ENCODE data around the gene GTPBP10.
A peak's percentile ranks its signal among the peaks of the same experiment; 100 is the strongest.

Gene GTPBP10

GRCh38 chr7:90383861-90384260 is 37.3 kb downstream of the GTPBP10 start:
- Histone ChIP-seq H3K4me3 (ENCODE audit: low read length) (no peak overlapping the region), H3K4me1 (ENCODE audit: control insufficient read depth, insufficient read depth, low read length) (peaks cover 16% of the 10 kb centered on the region), H3K27me3 (replicated peaks; ENCODE audit: control insufficient read depth, insufficient read depth, low read length) (no peaks in the 10 kb centered on the region), H3K9me3 (ENCODE audit: control insufficient read depth, low read length) (peaks cover 6% of the 10 kb centered on the region), H3K36me3 (ENCODE audit: control insufficient read depth, insufficient read depth, low read length, severe bottlenecking) (peaks cover 75% of the 10 kb centered on the region), H3K9ac (ENCODE audit: low read length) (no peak overlapping the region)
- peak; percentile 32 for DNase-seq (ENCODE audit: low read depth)

- Histone ChIP-seq H3K36me3 (ENCODE audit: control insufficient read depth, insufficient read depth, low read length, severe bottlenecking) (peaks cover 69% of the 10 kb centered on the region), H3K4me1 (ENCODE audit: control insufficient read depth, insufficient read depth, low read length) (peaks cover 16% of the 10 kb centered on the region), H3K9ac (ENCODE audit: low read length) (no peak overlapping the region), H3K27me3 (replicated peaks; ENCODE audit: control insufficient read depth, insufficient read depth, low read length) (no peaks in the 10 kb centered on the region), H3K9me3 (ENCODE audit: control insufficient read depth, low read length) (peaks cover 6% of the 10 kb centered on the region), H3K4me3 (ENCODE audit: low read length) (no peak overlapping the region)
- DNase-seq (ENCODE audit: low read depth) = no peak
Observed at GRCh38 chr7:90384433-90384832, 37.9 kb downstream of the GTPBP10 start.

- DNase-seq (ENCODE audit: low read depth) = no peak
- H3K9ac ChIP-seq (ENCODE audit: low read length) = no peak overlapping the region
- H3K36me3 ChIP-seq (ENCODE audit: control insufficient read depth, insufficient read depth, low read length, severe bottlenecking) = peaks cover 39% of the 10 kb centered on the region
- no peak overlapping the region for H3K4me3 ChIP-seq (ENCODE audit: low read length)
- no peaks in the 10 kb centered on the region for H3K9me3 ChIP-seq (ENCODE audit: control insufficient read depth, low read length)
- peaks cover 16% of the 10 kb centered on the region for H3K4me1 ChIP-seq (ENCODE audit: control insufficient read depth, insufficient read depth, low read length)
- H3K27me3 ChIP-seq (replicated peaks; ENCODE audit: control insufficient read depth, insufficient read depth, low read length) = no peaks in the 10 kb centered on the region
Observed at GRCh38 chr7:90387470-90388240, 41.1 kb downstream of the GTPBP10 start.

GRCh38 chr7:90390926-90391325 is 44.4 kb downstream of the GTPBP10 start:
- no peaks in the 10 kb centered on the region for H3K9me3 ChIP-seq (ENCODE audit: control insufficient read depth, low read length)
- peaks cover 6% of the 10 kb centered on the region for H3K36me3 ChIP-seq (ENCODE audit: control insufficient read depth, insufficient read depth, low read length, severe bottlenecking)
- no peak for DNase-seq (ENCODE audit: low read depth)
- H3K4me1 ChIP-seq (ENCODE audit: control insufficient read depth, insufficient read depth, low read length) = peaks cover 6% of the 10 kb centered on the region
- H3K27me3 ChIP-seq (replicated peaks; ENCODE audit: control insufficient read depth, insufficient read depth, low read length) = no peaks in the 10 kb centered on the region
- H3K4me3 ChIP-seq (ENCODE audit: low read length) = no peak overlapping the region
- H3K9ac ChIP-seq (ENCODE audit: low read length) = no peak overlapping the region

GRCh38 chr7:90391488-90391887 is 45.0 kb downstream of the GTPBP10 start:
- DNase-seq (ENCODE audit: low read depth) = no peak
- Histone ChIP-seq H3K4me3 (ENCODE audit: low read length) (no peak overlapping the region), H3K27me3 (replicated peaks; ENCODE audit: control insufficient read depth, insufficient read depth, low read length) (no peaks in the 10 kb centered on the region), H3K9ac (ENCODE audit: low read length) (no peak overlapping the region), H3K9me3 (ENCODE audit: control insufficient read depth, low read length) (no peaks in the 10 kb centered on the region), H3K36me3 (ENCODE audit: control insufficient read depth, insufficient read depth, low read length, severe bottlenecking) (peaks cover under 1% of the 10 kb centered on the region), H3K4me1 (ENCODE audit: control insufficient read depth, insufficient read depth, low read length) (peaks cover 6% of the 10 kb centered on the region)

GRCh38 chr7:90396420-90396819 is 49.9 kb downstream of the GTPBP10 start:
- DNase-seq (ENCODE audit: low read depth) = no peak
- Histone ChIP-seq H3K9ac (ENCODE audit: low read length) (no peak overlapping the region), H3K4me1 (ENCODE audit: control insufficient read depth, insufficient read depth, low read length) (no peaks in the 10 kb centered on the region), H3K27me3 (replicated peaks; ENCODE audit: control insufficient read depth, insufficient read depth, low read length) (no peaks in the 10 kb centered on the region), H3K9me3 (ENCODE audit: control insufficient read depth, low read length) (no peaks in the 10 kb centered on the region), H3K4me3 (ENCODE audit: low read length) (no peak overlapping the region), H3K36me3 (ENCODE audit: control insufficient read depth, insufficient read depth, low read length, severe bottlenecking) (no peaks in the 10 kb centered on the region)

- Histone ChIP-seq H3K9me3 (ENCODE audit: control insufficient read depth, low read length) (no peaks in the 10 kb centered on the region), H3K27me3 (replicated peaks; ENCODE audit: control insufficient read depth, insufficient read depth, low read length) (no peaks in the 10 kb centered on the region), H3K36me3 (ENCODE audit: control insufficient read depth, insufficient read depth, low read length, severe bottlenecking) (peaks cover 16% of the 10 kb centered on the region), H3K4me3 (ENCODE audit: low read length) (peak overlapping the region; percentile 22), H3K9ac (ENCODE audit: low read length) (no peak overlapping the region), H3K4me1 (ENCODE audit: control insufficient read depth, insufficient read depth, low read length) (peaks cover 26% of the 10 kb centered on the region)
- no peak for DNase-seq (ENCODE audit: low read depth)
Observed at GRCh38 chr7:90401989-90402388, 55.5 kb downstream of the GTPBP10 start.

GRCh38 chr7:90402785-90403173 is 56.3 kb downstream of the GTPBP10 start:
- H3K4me1 ChIP-seq (ENCODE audit: control insufficient read depth, insufficient read depth, low read length) = peaks cover 26% of the 10 kb centered on the region
- H3K9me3 ChIP-seq (ENCODE audit: control insufficient read depth, low read length) = no peaks in the 10 kb centered on the region
- peaks cover 24% of the 10 kb centered on the region for H3K36me3 ChIP-seq (ENCODE audit: control insufficient read depth, insufficient read depth, low read length, severe bottlenecking)
- DNase-seq (ENCODE audit: low read depth) = no peak
- peak overlapping the region; percentile 94 for H3K4me3 ChIP-seq (ENCODE audit: low read length)
- H3K9ac ChIP-seq (ENCODE audit: low read length) = peak overlapping the region; percentile 92
- no peaks in the 10 kb centered on the region for H3K27me3 ChIP-seq (replicated peaks; ENCODE audit: control insufficient read depth, insufficient read depth, low read length)

- Histone ChIP-seq H3K4me1 (ENCODE audit: control insufficient read depth, insufficient read depth, low read length) (peaks cover 26% of the 10 kb centered on the region), H3K27me3 (replicated peaks; ENCODE audit: control insufficient read depth, insufficient read depth, low read length) (no peaks in the 10 kb centered on the region), H3K9ac (ENCODE audit: low read length) (peak within 1 kb of the TSS; percentile 92), H3K9me3 (ENCODE audit: control insufficient read depth, low read length) (no peaks in the 10 kb centered on the region), H3K4me3 (ENCODE audit: low read length) (peak within 1 kb of the TSS; percentile 94), H3K36me3 (ENCODE audit: control insufficient read depth, insufficient read depth, low read length, severe bottlenecking) (peaks cover 30% of the 10 kb centered on the region)
- peak; percentile 95 for DNase-seq (ENCODE audit: low read depth)
Observed at GRCh38 chr7:90403174-90404113, 56.9 kb downstream of the GTPBP10 start, which contains the start of gene CLDN12. Gene CLDN12, plus strand, starts transcription at chr7:90403461. Its CDS starts 9,216 bp downstream, at chr7:90412677.

GRCh38 chr7:90404777-90405176 is 58.3 kb downstream of the GTPBP10 start:
- peak overlapping the region; percentile 69 for H3K9ac ChIP-seq (ENCODE audit: low read length)
- DNase-seq (ENCODE audit: low read depth) = no peak
- no peaks in the 10 kb centered on the region for H3K9me3 ChIP-seq (ENCODE audit: control insufficient read depth, low read length)
- H3K36me3 ChIP-seq (ENCODE audit: control insufficient read depth, insufficient read depth, low read length, severe bottlenecking) = peaks cover 34% of the 10 kb centered on the region
- no peaks in the 10 kb centered on the region for H3K27me3 ChIP-seq (replicated peaks; ENCODE audit: control insufficient read depth, insufficient read depth, low read length)
- peaks cover 26% of the 10 kb centered on the region for H3K4me1 ChIP-seq (ENCODE audit: control insufficient read depth, insufficient read depth, low read length)
- H3K4me3 ChIP-seq (ENCODE audit: low read length) = peak overlapping the region; percentile 94

- H3K36me3 ChIP-seq (ENCODE audit: control insufficient read depth, insufficient read depth, low read length, severe bottlenecking) = peaks cover 47% of the 10 kb centered on the region
Observed at GRCh38 chr7:90407484-90407821, 60.9 kb downstream of the GTPBP10 start.

More at GRCh38 chr7:90407484-90407821, 60.9 kb downstream of the GTPBP10 start:
- Histone ChIP-seq H3K9ac (ENCODE audit: low read length) (no peak overlapping the region), H3K27me3 (replicated peaks; ENCODE audit: control insufficient read depth, insufficient read depth, low read length) (no peaks in the 10 kb centered on the region), H3K4me1 (ENCODE audit: control insufficient read depth, insufficient read depth, low read length) (peaks cover 16% of the 10 kb centered on the region), H3K9me3 (ENCODE audit: control insufficient read depth, low read length) (no peaks in the 10 kb centered on the region), H3K4me3 (ENCODE audit: low read length) (no peak overlapping the region)
- DNase-seq (ENCODE audit: low read depth) = no peak

Data from adipocyte (in vitro differentiated cells).